Measurements from ENCODE around the gene RTN4RL1. TPM values are rescaled to one million over a fixed set of nuclear protein-coding genes. Genes with fewer than 3 reads are reported as not detected.

Gene RTN4RL1
- total RNA-seq, 1 experiment from 2014 or later: 0.80 TPM

DNA sequence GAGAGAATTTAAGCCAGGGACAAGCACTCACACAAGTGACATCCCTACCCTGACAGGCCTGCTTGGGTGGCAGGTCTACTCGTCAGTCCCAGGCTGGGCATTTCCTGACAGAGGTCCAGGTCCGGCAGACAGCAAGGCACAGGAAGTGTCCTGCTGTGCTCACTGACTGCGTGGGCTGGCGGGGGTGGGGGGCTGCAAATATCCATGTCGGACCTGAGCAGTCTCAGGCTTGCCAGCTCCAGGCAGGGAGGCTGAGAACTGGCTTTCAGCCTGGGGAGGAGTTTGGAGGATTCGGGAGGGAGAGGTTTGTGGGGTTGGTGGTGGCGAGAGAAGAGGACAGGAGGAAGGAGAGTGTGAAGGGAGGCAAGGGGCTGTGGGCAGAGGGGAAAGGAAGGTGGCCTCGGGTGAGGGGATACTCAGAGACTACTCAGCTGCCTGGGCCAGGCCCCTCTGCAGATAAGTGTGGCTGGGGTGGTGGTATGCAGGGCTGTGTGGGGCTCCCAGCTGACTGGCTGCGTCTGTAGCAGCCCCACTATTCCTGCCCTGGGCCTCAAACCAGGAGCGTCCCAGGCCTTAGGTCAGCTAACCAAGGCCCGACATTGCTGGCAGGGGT is 37.5 kb upstream of the RTN4RL1 start:
- H3K27me3 ChIP-seq (ENCODE audit: control insufficient read depth, insufficient read depth, low read length): no peaks in the 10 kb centered on the region
- H3K36me3 ChIP-seq (ENCODE audit: control insufficient read depth, insufficient read depth, low read length): no peaks in the 10 kb centered on the region
- ChIA-PET POLR2A (no interaction called here), CTCF (no interaction called here)
- ATAC-seq: no peak
- no peak overlapping the region for H3K4me3 ChIP-seq (ENCODE audit: low read depth in 2 of 2, low read length in 2 of 2)
- H3K9me3 ChIP-seq (ENCODE audit: control insufficient read depth, insufficient read depth, low read depth, low read length): no peaks in the 10 kb centered on the region
- no TSS peak for BruUV-seq (replicated peaks)
- no peak overlapping the region for H3K27ac ChIP-seq (ENCODE audit: low read length)
- no peak for DNase-seq (ENCODE audit: low read depth, low spot score)
- TF ChIP-seq, protein P1, sequence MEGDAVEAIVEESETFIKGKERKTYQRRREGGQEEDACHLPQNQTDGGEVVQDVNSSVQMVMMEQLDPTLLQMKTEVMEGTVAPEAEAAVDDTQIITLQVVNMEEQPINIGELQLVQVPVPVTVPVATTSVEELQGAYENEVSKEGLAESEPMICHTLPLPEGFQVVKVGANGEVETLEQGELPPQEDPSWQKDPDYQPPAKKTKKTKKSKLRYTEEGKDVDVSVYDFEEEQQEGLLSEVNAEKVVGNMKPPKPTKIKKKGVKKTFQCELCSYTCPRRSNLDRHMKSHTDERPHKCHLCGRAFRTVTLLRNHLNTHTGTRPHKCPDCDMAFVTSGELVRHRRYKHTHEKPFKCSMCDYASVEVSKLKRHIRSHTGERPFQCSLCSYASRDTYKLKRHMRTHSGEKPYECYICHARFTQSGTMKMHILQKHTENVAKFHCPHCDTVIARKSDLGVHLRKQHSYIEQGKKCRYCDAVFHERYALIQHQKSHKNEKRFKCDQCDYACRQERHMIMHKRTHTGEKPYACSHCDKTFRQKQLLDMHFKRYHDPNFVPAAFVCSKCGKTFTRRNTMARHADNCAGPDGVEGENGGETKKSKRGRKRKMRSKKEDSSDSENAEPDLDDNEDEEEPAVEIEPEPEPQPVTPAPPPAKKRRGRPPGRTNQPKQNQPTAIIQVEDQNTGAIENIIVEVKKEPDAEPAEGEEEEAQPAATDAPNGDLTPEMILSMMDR (IDR thresholded peaks at IDR 0.05): no peak
- TF ChIP-seq SIN3A (IDR thresholded peaks at IDR 0.05; ENCODE audit: borderline replicate concordance, insufficient read depth, low read depth, low read length) (no peak), POLR2AphosphoS5 (IDR thresholded peaks at IDR 0.05; ENCODE audit: low read depth, low read length) (no peak), TCF7L2 (IDR thresholded peaks at IDR 0.05; ENCODE audit: low read depth, low read length) (no peak)
- TF ChIP-seq, protein P2, sequence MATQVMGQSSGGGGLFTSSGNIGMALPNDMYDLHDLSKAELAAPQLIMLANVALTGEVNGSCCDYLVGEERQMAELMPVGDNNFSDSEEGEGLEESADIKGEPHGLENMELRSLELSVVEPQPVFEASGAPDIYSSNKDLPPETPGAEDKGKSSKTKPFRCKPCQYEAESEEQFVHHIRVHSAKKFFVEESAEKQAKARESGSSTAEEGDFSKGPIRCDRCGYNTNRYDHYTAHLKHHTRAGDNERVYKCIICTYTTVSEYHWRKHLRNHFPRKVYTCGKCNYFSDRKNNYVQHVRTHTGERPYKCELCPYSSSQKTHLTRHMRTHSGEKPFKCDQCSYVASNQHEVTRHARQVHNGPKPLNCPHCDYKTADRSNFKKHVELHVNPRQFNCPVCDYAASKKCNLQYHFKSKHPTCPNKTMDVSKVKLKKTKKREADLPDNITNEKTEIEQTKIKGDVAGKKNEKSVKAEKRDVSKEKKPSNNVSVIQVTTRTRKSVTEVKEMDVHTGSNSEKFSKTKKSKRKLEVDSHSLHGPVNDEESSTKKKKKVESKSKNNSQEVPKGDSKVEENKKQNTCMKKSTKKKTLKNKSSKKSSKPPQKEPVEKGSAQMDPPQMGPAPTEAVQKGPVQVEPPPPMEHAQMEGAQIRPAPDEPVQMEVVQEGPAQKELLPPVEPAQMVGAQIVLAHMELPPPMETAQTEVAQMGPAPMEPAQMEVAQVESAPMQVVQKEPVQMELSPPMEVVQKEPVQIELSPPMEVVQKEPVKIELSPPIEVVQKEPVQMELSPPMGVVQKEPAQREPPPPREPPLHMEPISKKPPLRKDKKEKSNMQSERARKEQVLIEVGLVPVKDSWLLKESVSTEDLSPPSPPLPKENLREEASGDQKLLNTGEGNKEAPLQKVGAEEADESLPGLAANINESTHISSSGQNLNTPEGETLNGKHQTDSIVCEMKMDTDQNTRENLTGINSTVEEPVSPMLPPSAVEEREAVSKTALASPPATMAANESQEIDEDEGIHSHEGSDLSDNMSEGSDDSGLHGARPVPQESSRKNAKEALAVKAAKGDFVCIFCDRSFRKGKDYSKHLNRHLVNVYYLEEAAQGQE (IDR thresholded peaks at IDR 0.05; ENCODE audit: insufficient read depth in 1 of 2, low read depth in 2 of 2, low read length in 1 of 2): no peak
- H3K4me1 ChIP-seq (ENCODE audit: control insufficient read depth, insufficient read depth, low read length): no peaks in the 10 kb centered on the region
- in situ Hi-C loops (cut with HindIII; ENCODE audit: low pct_unique_long_range_greater_than_20kb, low sequenced_read_pairs): no loop called here
- intact Hi-C loops (cut with micrococcal nuclease; ENCODE audit: unreplicated experiment): loop anchor here (2.0 kb wide), 1 partner anchor 182 kb away; no protein-coding TSS in a partner anchor

DNA sequence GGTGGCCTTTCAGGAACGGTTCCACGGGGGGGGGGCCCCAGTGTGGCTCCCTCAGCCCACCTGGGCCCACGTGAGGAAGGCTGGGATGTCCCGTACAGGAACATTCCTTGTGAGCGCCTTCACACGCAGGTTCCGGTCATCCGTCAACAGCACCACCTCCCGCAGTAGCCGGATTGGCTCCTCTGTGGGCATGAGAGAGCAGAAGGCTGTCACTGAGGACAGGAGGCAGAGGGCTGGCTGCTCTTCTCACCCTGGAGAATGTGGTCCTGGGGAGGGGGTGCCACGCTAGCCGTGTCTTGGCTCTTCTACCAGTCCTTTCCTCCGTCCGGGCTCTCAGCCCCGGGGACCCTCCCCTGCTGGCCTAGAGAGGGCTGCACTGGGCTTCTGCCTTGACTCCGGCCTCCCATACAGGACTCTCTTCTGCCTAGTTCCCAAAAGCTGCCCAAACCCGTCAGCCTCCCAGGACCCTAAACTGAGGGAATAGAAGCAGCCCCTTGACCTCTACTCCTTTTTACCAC is 36.4 kb upstream of the RTN4RL1 start:
- DNase-seq (ENCODE audit: low read depth, low spot score) (no peak), ATAC-seq (no peak)
- no peaks in the 10 kb centered on the region for H3K27me3 ChIP-seq (ENCODE audit: control insufficient read depth, insufficient read depth, low read length)
- TF ChIP-seq SIN3A (IDR thresholded peaks at IDR 0.05; ENCODE audit: borderline replicate concordance, insufficient read depth, low read depth, low read length) (no peak), TCF7L2 (IDR thresholded peaks at IDR 0.05; ENCODE audit: low read depth, low read length) (no peak), POLR2AphosphoS5 (IDR thresholded peaks at IDR 0.05; ENCODE audit: low read depth, low read length) (no peak)
- TF ChIP-seq, protein P2 (IDR thresholded peaks at IDR 0.05; ENCODE audit: insufficient read depth in 1 of 2, low read depth in 2 of 2, low read length in 1 of 2): no peak
- TF ChIP-seq, protein P1 (IDR thresholded peaks at IDR 0.05): no peak
- POLR2A ChIA-PET: no interaction called here
- no peaks in the 10 kb centered on the region for H3K36me3 ChIP-seq (ENCODE audit: control insufficient read depth, insufficient read depth, low read length)
- no peaks in the 10 kb centered on the region for H3K9me3 ChIP-seq (ENCODE audit: control insufficient read depth, insufficient read depth, low read depth, low read length)
- CTCF ChIA-PET: no interaction called here
- no TSS peak for BruUV-seq (replicated peaks)
- no peak overlapping the region for H3K4me3 ChIP-seq (ENCODE audit: low read depth in 2 of 2, low read length in 2 of 2)
- intact Hi-C loops (cut with micrococcal nuclease; ENCODE audit: unreplicated experiment): no loop called here
- in situ Hi-C loops (cut with HindIII; ENCODE audit: low pct_unique_long_range_greater_than_20kb, low sequenced_read_pairs): no loop called here
- no peak overlapping the region for H3K27ac ChIP-seq (ENCODE audit: low read length)
- no peaks in the 10 kb centered on the region for H3K4me1 ChIP-seq (ENCODE audit: control insufficient read depth, insufficient read depth, low read length)

Measured in Panc1 (cell line).